PC-9 (cell line): ENCODE results near the gene GRID2IP.
"Not testable (repeated sequence)": the region's sequence is repeated elsewhere in the genome, so short reads cannot be mapped to it uniquely, and the experiment has no call there.

Source experiments
- CTCF ChIP-seq: fragments of 200-600 bp; sonication (generic); conservative IDR thresholded peaks from 2 replicates; pipeline ENCODE4 v1.6.1; 2017; ENCODE audit warnings: mixed run types, antibody characterized with exemption, mild to moderate bottlenecking, moderate library complexity
- EZH2 ChIP-seq: fragments of 200-600 bp; sonication (generic); IDR thresholded peaks from 2 replicates; pipeline ENCODE4 v1.8.0; 2017; ENCODE audit warnings: antibody characterized with exemption, low read depth

- not testable (repeated sequence) for TF ChIP-seq EZH2, CTCF
Measured at GRCh38 chr7:6449884-6450283, 101.4 kb downstream of the GRID2IP start.
